Transverse colon (tissue), 3 donors: Measurements from ENCODE around the gene CNOT10.

Source experiments
- EP300 ChIP-seq: sonication (generic); formaldehyde crosslinking; IDR thresholded peaks from one replicate; pipeline ENCODE4 v1.6.1; 2017; ENCODE audit warnings: antibody characterized with exemption, low read depth
- POLR2A ChIP-seq: fragments of 450-650 bp; IDR thresholded peaks from one replicate; pipeline ENCODE4 v1.6.1; 2016; ENCODE audit warnings: antibody characterized with exemption, mild to moderate bottlenecking, moderate library complexity
- TF ChIP-seq, protein P1 (sequence below), 5 experiments: fragments of 200-600 bp in 3 of 5; fragments of 450-650 bp in 2 of 5; sonication (generic) in 3 of 5; IDR thresholded peaks; 1 replicate in 2 of 5; 2 replicates in 3 of 5; pipeline ENCODE4 v1.5.1; 2016 to 2017; ENCODE audit warnings: antibody characterized with exemption in 5 of 5, inconsistent platforms in 3 of 5, mild to moderate bottlenecking in 2 of 5, moderate library complexity in 1 of 5

DNA sequence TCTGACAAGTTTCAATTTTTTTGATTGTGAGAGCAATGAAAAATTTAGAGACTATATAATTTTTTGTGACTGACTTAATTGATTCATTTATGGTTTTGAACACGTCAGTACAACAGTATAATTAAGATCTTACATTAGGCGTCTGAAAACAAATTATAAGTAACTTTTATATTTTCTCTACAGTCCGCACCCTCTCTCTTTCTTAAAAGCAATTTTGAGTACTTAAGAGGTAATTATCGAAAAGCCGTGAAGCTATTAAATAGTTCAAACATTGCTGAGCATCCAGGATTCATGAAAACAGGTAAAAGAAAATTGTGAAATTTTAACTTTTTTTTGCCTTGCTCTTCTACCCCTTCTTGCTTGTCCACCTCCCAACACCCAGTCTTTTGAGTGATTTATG lies 34.9 kb downstream of the CNOT10 start:
- TF ChIP-seq POLR2A (no peak), EP300 (no peak)
- TF ChIP-seq, protein P1, sequence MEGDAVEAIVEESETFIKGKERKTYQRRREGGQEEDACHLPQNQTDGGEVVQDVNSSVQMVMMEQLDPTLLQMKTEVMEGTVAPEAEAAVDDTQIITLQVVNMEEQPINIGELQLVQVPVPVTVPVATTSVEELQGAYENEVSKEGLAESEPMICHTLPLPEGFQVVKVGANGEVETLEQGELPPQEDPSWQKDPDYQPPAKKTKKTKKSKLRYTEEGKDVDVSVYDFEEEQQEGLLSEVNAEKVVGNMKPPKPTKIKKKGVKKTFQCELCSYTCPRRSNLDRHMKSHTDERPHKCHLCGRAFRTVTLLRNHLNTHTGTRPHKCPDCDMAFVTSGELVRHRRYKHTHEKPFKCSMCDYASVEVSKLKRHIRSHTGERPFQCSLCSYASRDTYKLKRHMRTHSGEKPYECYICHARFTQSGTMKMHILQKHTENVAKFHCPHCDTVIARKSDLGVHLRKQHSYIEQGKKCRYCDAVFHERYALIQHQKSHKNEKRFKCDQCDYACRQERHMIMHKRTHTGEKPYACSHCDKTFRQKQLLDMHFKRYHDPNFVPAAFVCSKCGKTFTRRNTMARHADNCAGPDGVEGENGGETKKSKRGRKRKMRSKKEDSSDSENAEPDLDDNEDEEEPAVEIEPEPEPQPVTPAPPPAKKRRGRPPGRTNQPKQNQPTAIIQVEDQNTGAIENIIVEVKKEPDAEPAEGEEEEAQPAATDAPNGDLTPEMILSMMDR (IDR thresholded peaks at IDR 0.05): no peak
